ENCODE measurements around the gene HOXA6.

Gene HOXA6

DNA sequence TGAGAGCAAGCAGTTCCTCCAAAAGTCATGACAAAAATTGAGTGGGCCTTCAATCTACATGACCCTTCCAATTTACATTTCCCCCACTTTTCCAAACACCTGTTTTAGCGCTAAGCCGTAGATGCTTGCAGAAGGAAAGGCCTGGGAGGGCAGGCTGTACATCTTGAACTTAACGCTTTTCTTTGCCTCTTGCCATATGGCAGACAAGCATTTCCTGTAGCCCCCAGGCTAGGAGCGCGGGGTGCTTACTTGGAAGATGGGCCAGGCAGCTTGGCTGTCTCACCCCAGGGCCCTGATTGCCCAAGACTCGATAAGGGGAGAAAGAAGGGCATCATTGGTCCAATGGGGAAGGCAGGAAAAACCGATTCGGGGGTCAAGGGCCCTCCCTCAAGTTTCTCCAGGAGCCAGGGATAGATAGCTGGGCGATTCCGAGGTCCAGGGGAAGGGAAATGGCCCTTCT lies 24.8 kb upstream of the HOXA6 start:
- peak overlapping the region; percentile 93 for H3K27ac Mint-ChIP-seq
- H3K36me3 Mint-ChIP-seq: peaks cover 5 to 12% of the 10 kb centered on the region in 2 donors
- H3K4me3 Mint-ChIP-seq: peak overlapping the region; percentile 61 to 75
- H3K27me3 Mint-ChIP-seq: peaks cover 56 to 77% of the 10 kb centered on the region in 2 donors
- ATAC-seq (replicated peaks) (no peak), DNase-seq (no peak)
- peaks cover 0 to 2% of the 10 kb centered on the region in 2 donors for H3K9me3 Mint-ChIP-seq
- H3K4me1 Mint-ChIP-seq: peaks cover 18 to 30% of the 10 kb centered on the region in 2 donors

DNA sequence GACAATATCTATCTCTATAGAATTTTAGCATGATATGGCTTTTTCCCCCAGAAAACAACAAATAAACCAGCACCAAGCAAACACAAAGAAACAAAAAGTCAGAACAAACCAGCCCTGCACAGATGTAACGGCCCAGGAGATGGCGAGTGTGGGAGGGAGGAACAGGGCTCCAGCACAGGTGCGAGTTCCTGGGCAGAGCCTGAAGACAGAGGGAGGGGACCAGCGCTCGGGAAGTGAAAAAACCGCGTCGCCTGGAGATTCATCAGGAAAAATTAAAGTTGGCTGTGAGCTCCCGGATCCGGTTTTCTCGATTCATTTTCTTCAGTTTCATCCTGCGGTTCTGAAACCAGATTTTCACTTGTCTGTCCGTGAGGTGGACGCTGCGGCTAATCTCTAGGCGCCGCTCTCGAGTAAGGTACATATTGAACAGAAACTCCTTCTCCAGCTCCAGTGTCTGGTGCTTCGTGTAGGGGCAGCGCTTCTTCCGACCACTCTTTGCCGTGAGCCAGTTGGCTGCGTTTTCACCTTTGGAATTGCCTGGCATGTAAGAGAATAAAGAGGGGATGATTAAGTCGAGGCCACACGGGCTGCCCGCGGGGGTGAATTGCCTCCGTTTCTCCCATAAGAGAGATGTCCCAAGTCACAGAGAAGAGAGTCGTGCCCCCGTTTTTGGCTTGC lies 24.2 kb upstream of the HOXA6 start:
- peaks cover 56 to 77% of the 10 kb centered on the region in 2 donors for H3K27me3 Mint-ChIP-seq
- peaks cover 21 to 30% of the 10 kb centered on the region in 2 donors for H3K4me1 Mint-ChIP-seq
- H3K36me3 Mint-ChIP-seq: peaks cover 5 to 15% of the 10 kb centered on the region in 2 donors
- DNase-seq (no peak), ATAC-seq (replicated peaks) (no peak)
- peak overlapping the region; percentile 36 to 75 for H3K4me3 Mint-ChIP-seq
- H3K27ac Mint-ChIP-seq: peak overlapping the region; percentile 93
- H3K9me3 Mint-ChIP-seq: peaks cover 0 to 4% of the 10 kb centered on the region in 2 donors

DNA sequence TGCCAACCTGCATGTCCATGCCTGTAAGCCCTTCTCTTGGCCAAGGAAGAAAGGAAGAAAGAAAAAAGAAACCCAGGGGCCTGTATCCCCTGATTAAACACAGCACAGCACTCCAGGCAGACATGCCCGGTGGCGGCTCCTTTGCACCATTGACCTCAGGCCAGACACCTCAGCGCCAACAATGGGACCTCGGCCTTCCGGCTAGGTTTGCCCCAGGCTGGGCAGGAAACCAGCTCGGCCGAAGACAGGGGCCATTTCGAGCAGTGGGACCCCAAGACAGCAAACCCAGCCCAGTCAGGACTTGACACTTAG lies 23.7 kb upstream of the HOXA6 start:
- Mint-ChIP-seq H3K4me1 (peaks cover 21 to 30% of the 10 kb centered on the region in 2 donors), H3K27ac (peak overlapping the region; percentile 93), H3K36me3 (peaks cover 5 to 15% of the 10 kb centered on the region in 2 donors), H3K4me3 (peak overlapping the region in 1 of 2 donors; percentile 30), H3K9me3 (peaks cover 0 to 4% of the 10 kb centered on the region in 2 donors), H3K27me3 (peaks cover 52 to 76% of the 10 kb centered on the region in 2 donors)
- ATAC-seq (replicated peaks) (no peak), DNase-seq (no peak)

DNA sequence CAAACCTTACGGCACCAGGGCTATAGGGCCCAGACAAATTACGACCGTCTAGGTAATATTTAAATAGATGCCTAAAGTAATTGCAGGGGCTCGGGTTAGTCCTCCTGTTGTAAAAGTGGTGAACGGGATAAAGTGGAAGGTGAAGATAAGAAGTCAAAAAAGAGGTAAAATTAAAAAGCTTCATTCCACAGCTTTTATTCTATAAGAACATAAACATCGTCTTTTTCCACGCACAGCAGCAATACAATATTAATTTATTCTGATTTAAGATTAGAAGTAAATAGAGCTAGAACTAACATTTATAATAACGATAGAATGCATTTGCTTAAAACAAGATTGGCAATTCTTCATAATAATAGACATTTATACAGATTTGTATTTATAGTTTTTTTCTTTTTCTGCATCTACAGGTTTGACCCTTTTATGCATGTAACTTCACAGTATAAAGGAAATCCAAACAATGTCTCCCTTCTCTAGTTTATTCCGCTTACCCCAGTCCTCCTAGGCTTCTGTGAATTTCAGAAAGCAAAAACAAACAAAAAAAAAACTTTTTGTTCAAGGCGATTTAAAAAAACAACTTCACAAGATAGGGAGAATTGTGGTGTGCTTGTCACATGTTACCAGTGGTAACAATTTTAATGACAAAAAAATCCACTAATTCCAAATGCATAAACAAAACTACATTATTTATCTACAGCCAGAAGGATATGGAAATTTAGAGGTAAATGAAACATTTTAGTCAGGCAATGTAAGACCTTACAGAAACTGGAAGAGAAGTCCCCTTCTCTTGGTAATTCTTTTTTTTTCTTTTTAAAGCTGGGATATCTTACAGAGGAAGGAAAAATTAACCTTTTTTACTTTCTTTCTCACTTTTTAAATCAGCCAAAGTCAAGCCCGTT lies 23.1 kb upstream of the HOXA6 start:
- Mint-ChIP-seq H3K27ac (peak overlapping the region; percentile 62), H3K36me3 (peaks cover 5 to 15% of the 10 kb centered on the region in 2 donors), H3K4me1 (peaks cover 22 to 33% of the 10 kb centered on the region in 2 donors), H3K27me3 (peaks cover 50 to 76% of the 10 kb centered on the region in 2 donors), H3K9me3 (peaks cover 0 to 4% of the 10 kb centered on the region in 2 donors), H3K4me3 (no peak overlapping the region)
- ATAC-seq (replicated peaks): no peak
- DNase-seq: no peak

DNA sequence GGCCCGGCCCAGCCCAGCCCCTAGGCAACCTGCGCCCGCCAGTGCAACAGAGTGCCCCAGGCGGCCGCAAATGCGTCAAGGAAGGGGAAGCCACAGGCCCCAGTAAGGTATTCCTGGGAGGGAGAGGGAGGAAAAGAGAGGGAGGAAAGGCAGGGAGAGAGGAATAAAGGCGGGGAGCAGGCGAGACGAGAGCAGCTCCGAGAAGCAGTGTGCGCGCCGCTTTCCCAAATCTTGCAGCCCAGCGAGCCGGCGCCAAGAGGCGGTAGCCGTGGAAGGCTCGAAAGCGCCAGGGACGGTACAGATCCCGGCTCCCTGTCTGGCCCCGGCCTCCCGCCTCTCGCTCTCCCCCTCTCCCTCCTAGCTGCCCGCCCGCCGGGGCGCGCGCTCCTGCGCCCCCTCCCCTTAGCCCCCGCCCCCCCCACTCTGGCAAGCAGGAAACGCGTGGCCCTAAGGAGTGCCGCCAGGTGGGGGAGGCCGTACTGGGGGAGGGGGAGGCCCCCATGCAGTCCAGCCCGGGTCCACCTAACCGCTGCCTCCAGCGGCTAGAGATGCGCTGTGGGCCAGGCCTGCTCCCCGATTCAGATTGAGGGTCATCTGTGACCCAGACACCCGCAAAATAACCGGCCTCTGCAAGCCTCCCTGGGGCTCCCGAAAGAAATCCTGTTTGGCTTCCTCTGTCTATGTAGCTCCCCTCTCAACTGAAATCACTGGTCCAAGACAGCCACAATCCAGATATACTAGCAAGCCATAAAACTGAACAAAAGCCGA lies 22.3 kb upstream of the HOXA6 start:
- peaks cover 46 to 72% of the 10 kb centered on the region in 2 donors for H3K27me3 Mint-ChIP-seq
- DNase-seq: no peak
- H3K27ac Mint-ChIP-seq: peak overlapping the region; percentile 86
- H3K9me3 Mint-ChIP-seq: peaks cover 0 to 4% of the 10 kb centered on the region in 2 donors
- H3K36me3 Mint-ChIP-seq: peaks cover 5 to 15% of the 10 kb centered on the region in 2 donors
- ATAC-seq (replicated peaks): no peak
- peaks cover 22 to 33% of the 10 kb centered on the region in 2 donors for H3K4me1 Mint-ChIP-seq
- peak overlapping the region in 1 of 2 donors; percentile 56 for H3K4me3 Mint-ChIP-seq

DNA sequence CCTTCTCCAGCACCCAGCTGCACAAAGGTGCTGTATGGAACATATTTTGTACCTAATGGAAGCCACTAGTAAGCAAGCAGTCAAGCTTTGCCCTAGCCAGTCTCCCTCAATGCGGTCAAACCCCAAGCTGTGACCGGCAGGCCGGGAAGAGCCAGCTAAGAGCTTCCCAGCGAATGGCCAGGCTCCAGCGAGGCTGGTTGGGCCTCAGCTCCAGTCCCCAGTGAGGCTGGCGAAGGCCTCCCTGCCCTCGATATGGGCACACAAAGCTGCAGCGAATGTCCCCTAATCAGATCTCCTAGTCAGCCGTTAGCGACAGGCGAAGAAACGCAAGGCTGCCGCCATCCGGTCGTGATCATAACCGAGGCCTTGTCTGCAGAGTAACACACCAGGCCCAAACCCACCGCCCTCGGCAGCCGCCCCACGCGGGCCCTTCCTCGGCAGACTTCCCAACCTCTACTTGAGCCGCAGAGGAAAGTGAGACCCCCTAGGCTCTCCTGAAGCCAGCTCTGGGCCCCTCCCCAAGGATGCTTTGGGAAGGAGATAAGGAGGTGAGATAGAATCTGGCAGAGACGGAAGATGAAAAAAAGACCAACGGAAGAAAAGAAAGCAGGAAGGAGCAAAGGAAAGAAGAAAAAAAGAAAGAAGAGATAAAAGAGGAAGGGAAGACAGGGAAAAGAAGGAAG lies 20.8 kb upstream of the HOXA6 start:
- H3K4me3 Mint-ChIP-seq: peak overlapping the region; percentile 18 to 28
- peak overlapping the region; percentile 81 for H3K27ac Mint-ChIP-seq
- peaks cover 55 to 82% of the 10 kb centered on the region in 2 donors for H3K27me3 Mint-ChIP-seq
- DNase-seq (no peak), ATAC-seq (replicated peaks) (no peak)
- H3K4me1 Mint-ChIP-seq: peaks cover 28 to 32% of the 10 kb centered on the region in 2 donors
- H3K9me3 Mint-ChIP-seq: peaks cover 0 to 4% of the 10 kb centered on the region in 2 donors
- peaks cover 5 to 15% of the 10 kb centered on the region in 2 donors for H3K36me3 Mint-ChIP-seq

DNA sequence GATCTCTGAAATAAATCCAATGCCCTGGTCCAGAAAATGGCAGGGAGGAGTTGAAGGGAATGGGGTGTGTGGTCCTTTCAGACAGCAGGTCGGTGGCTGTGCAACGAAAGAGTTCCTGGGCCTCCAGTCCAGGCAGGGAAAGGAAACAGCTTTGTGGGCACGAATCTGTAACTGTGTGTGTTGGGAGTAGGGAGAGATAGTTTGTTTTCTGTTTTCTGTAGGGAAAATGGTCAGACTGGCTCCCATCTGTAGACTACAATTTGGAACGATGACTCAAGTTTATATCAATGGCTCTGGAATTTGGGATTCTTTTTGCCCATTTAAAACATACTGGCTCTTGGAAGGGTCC lies 20.3 kb upstream of the HOXA6 start:
- Mint-ChIP-seq H3K4me3 (no peak overlapping the region), H3K36me3 (peaks cover 5 to 15% of the 10 kb centered on the region in 2 donors), H3K27me3 (peaks cover 57 to 87% of the 10 kb centered on the region in 2 donors), H3K9me3 (peaks cover 0 to 4% of the 10 kb centered on the region in 2 donors), H3K4me1 (peaks cover 27 to 32% of the 10 kb centered on the region in 2 donors), H3K27ac (peak overlapping the region; percentile 20)
- DNase-seq (no peak), ATAC-seq (replicated peaks) (no peak)

DNA sequence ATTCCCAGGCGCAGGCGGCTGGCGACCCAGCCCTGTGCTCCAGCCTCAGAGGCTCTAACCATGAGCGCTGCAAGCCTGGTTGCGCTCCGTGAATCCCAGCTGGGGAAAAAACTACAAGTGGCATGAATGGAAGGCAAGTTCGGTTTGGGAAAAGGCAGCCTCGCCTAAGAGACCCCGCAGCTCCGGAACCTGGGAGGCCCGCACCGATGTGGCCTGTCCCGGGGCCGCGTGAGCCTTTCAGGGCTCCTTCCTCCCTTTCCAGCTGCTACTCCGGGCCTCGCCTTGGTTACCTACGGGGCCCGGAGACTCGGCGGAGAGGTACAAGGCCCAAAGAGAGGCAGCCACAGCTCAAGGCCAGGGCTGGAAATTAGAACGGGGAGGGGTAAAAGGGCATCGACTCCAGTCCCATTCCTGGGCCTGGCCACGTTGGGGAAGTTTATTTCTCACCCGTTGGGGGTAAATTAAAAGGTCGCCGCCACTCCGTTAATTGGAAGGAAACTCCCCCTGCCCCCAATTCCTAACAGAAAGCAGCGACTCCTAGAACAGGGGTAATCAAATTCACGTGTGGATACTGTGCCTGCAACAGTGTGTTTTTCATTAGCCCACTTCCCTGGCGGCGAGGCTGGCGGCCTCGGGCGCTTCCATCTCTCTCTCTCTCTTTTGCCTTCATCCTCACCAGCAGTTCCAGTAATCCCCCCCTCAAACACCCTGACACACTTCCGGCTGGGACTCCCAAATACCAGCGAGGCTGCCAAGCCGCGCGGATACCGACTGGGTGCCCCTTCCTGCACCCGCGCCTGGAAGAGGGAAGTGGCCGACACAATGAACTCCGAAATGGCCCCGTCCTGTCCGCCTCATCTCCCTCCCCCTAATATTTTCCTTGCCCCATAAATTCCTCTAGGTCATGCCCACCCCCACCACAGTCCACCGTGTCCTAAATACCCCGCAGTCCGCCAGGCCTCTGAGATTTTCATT lies 19.2 kb upstream of the HOXA6 start:
- H3K36me3 Mint-ChIP-seq: peaks cover 0 to 9% of the 10 kb centered on the region in 2 donors
- H3K9me3 Mint-ChIP-seq: peaks cover 0 to 2% of the 10 kb centered on the region in 2 donors
- H3K27me3 Mint-ChIP-seq: peaks cover 54 to 86% of the 10 kb centered on the region in 2 donors
- DNase-seq (no peak), ATAC-seq (replicated peaks) (no peak)
- peak overlapping the region; percentile 12 to 73 for H3K4me3 Mint-ChIP-seq
- H3K4me1 Mint-ChIP-seq: peaks cover 21 to 25% of the 10 kb centered on the region in 2 donors
- H3K27ac Mint-ChIP-seq: peak overlapping the region; percentile 96

DNA sequence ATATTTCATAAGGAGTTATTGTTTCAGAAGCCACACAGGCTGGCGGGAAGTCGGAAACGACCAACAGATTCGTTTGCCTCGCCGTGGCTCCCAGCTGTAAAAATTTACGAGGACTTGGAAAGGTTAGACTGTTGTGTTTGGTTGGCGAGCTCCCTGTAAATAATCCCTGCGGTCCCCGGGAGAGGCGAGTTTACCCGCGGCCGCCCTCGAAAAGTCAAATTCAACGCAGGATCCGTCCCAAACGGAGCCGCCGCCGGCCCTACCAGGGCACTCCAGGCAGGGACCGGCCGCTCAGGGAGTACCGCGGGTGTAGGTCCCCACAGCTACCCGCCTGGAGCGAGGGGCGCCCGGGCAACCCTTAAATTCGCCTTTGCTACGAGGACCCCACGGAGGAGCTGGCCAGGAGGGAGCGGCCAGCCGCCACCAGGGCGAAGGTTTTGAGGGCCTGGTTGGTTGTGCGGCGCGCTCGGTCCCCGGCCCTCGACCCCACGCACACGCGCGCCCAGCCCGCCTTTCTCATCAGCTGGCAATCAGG lies 18.5 kb upstream of the HOXA6 start:
- DNase-seq (no peak), ATAC-seq (replicated peaks) (no peak)
- H3K9me3 Mint-ChIP-seq: peaks cover 0 to 2% of the 10 kb centered on the region in 2 donors
- peak overlapping the region; percentile 85 for H3K27ac Mint-ChIP-seq
- peaks cover 53 to 86% of the 10 kb centered on the region in 2 donors for H3K27me3 Mint-ChIP-seq
- H3K4me3 Mint-ChIP-seq: peak overlapping the region; percentile 8 to 59
- peaks cover 0 to 9% of the 10 kb centered on the region in 2 donors for H3K36me3 Mint-ChIP-seq
- peaks cover 19 to 22% of the 10 kb centered on the region in 2 donors for H3K4me1 Mint-ChIP-seq

DNA sequence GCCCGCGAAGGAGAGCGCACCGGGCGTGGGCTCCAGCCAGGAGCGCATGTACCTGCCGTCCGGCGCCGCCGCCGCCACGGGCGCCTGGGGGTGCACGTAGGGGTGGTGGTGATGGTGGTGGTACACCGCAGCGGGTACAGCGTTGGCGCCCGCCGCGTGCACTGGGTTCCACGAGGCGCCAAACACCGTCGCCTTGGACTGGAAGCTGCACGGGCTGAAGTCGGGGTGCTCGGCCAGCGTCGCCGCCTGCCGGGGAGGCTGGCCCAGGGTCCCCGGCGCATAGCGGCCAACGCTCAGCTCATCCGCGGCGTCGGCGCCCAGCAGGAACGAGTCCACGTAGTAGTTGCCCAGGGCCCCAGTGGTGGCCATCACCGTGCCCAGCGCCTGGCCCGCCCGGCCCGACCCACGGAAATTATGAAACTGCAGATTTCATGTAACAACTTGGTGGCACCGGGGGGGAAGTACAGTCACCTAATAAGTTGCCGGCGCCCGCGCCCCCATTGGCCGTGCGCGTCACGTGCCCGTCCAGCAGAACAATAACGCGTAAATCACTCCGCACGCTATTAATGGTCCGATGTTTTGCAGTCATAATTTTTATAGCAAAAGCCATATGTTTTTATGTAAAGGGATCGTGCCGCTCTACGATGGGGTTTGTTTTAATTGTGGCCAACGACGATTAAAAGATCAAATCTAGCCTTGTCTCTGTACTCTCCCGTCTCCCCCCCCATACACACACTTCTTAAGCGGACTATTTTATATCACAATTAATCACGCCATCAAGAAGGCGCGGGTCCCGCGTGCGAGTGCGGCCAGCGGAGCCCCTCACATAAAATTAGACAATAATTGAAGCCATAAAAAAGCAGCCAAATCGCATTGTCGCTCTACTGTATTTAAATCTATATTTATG lies 17.8 kb upstream of the HOXA6 start, which contains the start of gene HOXA9:
Gene HOXA9, minus strand, starts transcription at position 449 of the 907 bp plus-strand sequence. Its CDS starts 80 bp downstream, at position 369.
- peaks cover 0 to 9% of the 10 kb centered on the region in 2 donors for H3K36me3 Mint-ChIP-seq
- H3K4me3 Mint-ChIP-seq: peak within 1 kb of the TSS; percentile 56 to 59
- peaks cover 20 to 28% of the 10 kb centered on the region in 2 donors for H3K4me1 Mint-ChIP-seq
- ATAC-seq (replicated peaks) (no peak), DNase-seq (no peak)
- H3K9me3 Mint-ChIP-seq: peaks cover 0 to 2% of the 10 kb centered on the region in 2 donors
- H3K27me3 Mint-ChIP-seq: peaks cover 53 to 81% of the 10 kb centered on the region in 2 donors
- H3K27ac Mint-ChIP-seq: peak within 1 kb of the TSS; percentile 91

DNA sequence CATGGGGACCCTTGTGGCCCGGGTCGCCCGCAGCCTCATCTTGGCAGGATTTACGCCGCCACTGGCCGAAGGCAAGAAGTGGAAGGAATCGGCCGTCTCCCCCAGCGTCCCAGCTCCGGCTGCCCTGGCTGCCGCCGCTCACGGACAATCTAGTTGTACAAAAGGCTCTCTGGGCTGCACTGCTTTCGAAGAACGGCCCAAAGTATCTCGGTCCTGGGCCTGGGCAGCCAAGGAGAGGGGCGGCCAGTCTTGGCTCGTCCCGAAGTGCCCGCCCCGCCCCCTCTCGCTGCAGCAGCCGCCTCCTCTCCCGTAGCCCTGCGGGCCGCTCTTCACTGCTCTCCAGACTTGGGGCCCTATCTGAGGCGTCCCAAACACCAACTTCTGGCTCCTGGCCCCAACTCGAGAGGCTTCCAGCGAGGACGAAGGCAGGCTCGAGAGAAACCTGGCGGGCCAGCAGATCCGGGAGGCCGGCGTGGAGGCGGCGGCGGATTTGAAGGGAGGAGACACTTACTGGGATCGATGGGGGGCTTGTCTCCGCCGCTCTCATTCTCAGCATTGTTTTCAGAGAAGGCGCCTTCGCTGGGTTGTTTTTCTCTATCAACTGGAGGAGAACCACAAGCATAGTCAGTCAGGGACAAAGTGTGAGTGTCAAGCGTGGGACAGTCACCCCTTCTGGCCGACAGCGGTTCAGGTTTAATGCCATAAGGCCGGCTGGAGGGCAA lies 17.0 kb upstream of the HOXA6 start:
- Mint-ChIP-seq H3K4me3 (peak overlapping the region; percentile 56 to 58), H3K9me3 (peaks cover 0 to 2% of the 10 kb centered on the region in 2 donors), H3K4me1 (peaks cover 22 to 34% of the 10 kb centered on the region in 2 donors), H3K27me3 (peaks cover 53 to 82% of the 10 kb centered on the region in 2 donors), H3K36me3 (peaks cover 0 to 9% of the 10 kb centered on the region in 2 donors), H3K27ac (peak overlapping the region; percentile 91)
- ATAC-seq (replicated peaks) (no peak), DNase-seq (no peak)

All from stimulated activated naive B cell treated with anti-CD40 and anti-IgM and Interleukin-4, amounts not matched to agents 10 μg/mL and 1 μg/mL and 100 μg/mL, for 72 hours (primary cell).